Stomach (tissue), 9 donors: Measurements from ENCODE around the gene ZSCAN2. TPM values are rescaled to one million over a fixed set of nuclear protein-coding genes. Genes with fewer than 3 reads are reported as not detected.

Experiments used
- DNase-seq, 2 donors: peaks; one replicate each; pipeline versions ENCODE4 v3.0.0 to v3.0.0-alpha.2; 2013 to 2019
- H3K27ac ChIP-seq, 5 donors: fragments of 200-600 bp in 4 of 5; sonication (generic) in 4 of 5; one replicate each; pipeline ENCODE4 v1.5.1; 2013 to 2019; ENCODE audit warnings: mild to moderate bottlenecking in 1 of 5, moderate library complexity in 1 of 5
- H3K27me3 ChIP-seq, 3 donors: fragments of 200-600 bp; sonication (generic); one replicate each; pipeline ENCODE4 v1.5.1; 2017 to 2019; ENCODE audit warnings: mixed run types in 1 of 3
- H3K36me3 ChIP-seq, 4 donors: fragments of 200-600 bp; sonication (generic); 1 replicate in 3 of 4; 2 replicates in 1 of 4; pipeline ENCODE4 v1.5.1; 2016 to 2019
- H3K4me1 ChIP-seq, 4 donors: fragments of 200-600 bp; sonication (generic); one replicate each; pipeline ENCODE4 v1.5.1; 2016 to 2019
- H3K4me3 ChIP-seq, 4 donors: fragments of 200-600 bp; sonication (generic) in 3 of 4; one replicate each; pipeline ENCODE4 v1.5.1; 2016 to 2019; ENCODE audit warnings: mild to moderate bottlenecking in 1 of 4
- H3K9me3 ChIP-seq, 4 donors: fragments of 200-600 bp; sonication (generic); one replicate each; pipeline ENCODE4 v1.5.1; 2016 to 2019
- EP300 ChIP-seq: sonication (generic); formaldehyde crosslinking; IDR thresholded peaks from one replicate; pipeline ENCODE4 v1.6.1; 2017; ENCODE audit warnings: antibody characterized with exemption
- POLR2A ChIP-seq, 4 donors: fragments of 450-650 bp; IDR thresholded peaks; one replicate each; pipeline ENCODE4 v1.6.1; 2016; ENCODE audit warnings: antibody characterized with exemption in 4 of 4, control low read depth in 2 of 4, mild to moderate bottlenecking in 1 of 4, moderate library complexity in 1 of 4
- POLR2AphosphoS5 ChIP-seq, 3 donors: sonication (generic); formaldehyde crosslinking; IDR thresholded peaks; one replicate each; pipeline ENCODE4 v1.6.1; 2016; ENCODE audit warnings: antibody characterized with exemption in 3 of 3
- WGBS, 5 donors: extraction: QIAGEN DNeasy Blood & Tissue Kit in 3 of 5; methylation state at CpG; one replicate each; pipeline versions ENCODE4 v1.1.5 to v1.1.7; 2013 to 2018; 5-methylcytosine and 5-hydroxymethylcytosine counted together
- intact Hi-C: fragments of 100-400 bp; cut with DNase I; formaldehyde crosslinking; loops from one replicate; pipeline ENCODE4 v1.15.1; 2023; ENCODE audit warnings: low total_unique reads
- polyA plus RNA-seq, 3 donors: library from polyadenylated mRNA; stranded (reverse); fragments of 200-250 nt; gene quantifications; one replicate each; pipeline ENCODE4 v1.2.3, GENCODE V29; 2013
- total RNA-seq, 5 donors: library from RNA; depleted of rRNA; stranded (reverse); fragments of >200 nt; gene quantifications; one replicate each; pipeline versions ENCODE4 v1.1.0 to v1.2.3, GENCODE V29; 2014 to 2016
- TF ChIP-seq, protein P1 (sequence below), 7 experiments: fragments of 450-650 bp in 4 of 7; fragments of 200-600 bp in 3 of 7; sonication (generic) in 3 of 7; IDR thresholded peaks; one replicate each; pipeline ENCODE4 v1.5.1; 2016 to 2019; ENCODE audit warnings: antibody characterized with exemption in 7 of 7, control low read depth in 2 of 7, mild to moderate bottlenecking in 1 of 7
- donor health status: healthy with polysubstance abuse.
- donor health status: Bipolar disorder and iron deficiency.
- donor health status: healthy.

The ZSCAN2 gene
- total and polyA plus RNA-seq, 8 donors: 1.2 to 28.1 (median 6.6) TPM

DNA sequence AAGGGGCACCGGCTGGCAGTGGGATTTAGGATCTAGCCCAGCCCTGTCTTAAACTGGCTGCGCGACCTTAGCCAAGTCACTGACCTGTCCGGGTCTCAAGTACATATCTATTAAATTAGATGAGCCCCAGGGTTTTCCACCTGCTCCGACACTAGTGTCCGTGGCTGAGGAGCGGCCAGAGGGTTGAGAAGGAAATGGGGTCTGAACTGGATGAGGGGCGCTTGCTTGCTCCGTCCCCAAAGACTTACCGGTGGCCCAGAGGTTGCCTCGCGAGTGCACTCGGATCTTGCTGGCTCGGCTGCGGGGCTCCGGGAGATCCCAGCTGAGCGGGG, 56.9 kb downstream of the ZSCAN2 start:
- H3K9me3 ChIP-seq: no peaks in the 10 kb centered on the region
- peak overlapping the region; percentile 82 to 90 (median 87) for H3K27ac ChIP-seq
- H3K4me1 ChIP-seq: peaks cover 24 to 50% (median 41%) of the 10 kb centered on the region in 4 donors
- peaks cover 0 to under 1% (median under 1%) of the 10 kb centered on the region in 4 donors for H3K36me3 ChIP-seq
- TF ChIP-seq POLR2AphosphoS5 (IDR thresholded peaks at IDR 0.05): no peak
- TF ChIP-seq POLR2A (IDR thresholded peaks at IDR 0.05): no peak
- TF ChIP-seq, protein P1, sequence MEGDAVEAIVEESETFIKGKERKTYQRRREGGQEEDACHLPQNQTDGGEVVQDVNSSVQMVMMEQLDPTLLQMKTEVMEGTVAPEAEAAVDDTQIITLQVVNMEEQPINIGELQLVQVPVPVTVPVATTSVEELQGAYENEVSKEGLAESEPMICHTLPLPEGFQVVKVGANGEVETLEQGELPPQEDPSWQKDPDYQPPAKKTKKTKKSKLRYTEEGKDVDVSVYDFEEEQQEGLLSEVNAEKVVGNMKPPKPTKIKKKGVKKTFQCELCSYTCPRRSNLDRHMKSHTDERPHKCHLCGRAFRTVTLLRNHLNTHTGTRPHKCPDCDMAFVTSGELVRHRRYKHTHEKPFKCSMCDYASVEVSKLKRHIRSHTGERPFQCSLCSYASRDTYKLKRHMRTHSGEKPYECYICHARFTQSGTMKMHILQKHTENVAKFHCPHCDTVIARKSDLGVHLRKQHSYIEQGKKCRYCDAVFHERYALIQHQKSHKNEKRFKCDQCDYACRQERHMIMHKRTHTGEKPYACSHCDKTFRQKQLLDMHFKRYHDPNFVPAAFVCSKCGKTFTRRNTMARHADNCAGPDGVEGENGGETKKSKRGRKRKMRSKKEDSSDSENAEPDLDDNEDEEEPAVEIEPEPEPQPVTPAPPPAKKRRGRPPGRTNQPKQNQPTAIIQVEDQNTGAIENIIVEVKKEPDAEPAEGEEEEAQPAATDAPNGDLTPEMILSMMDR (IDR thresholded peaks at IDR 0.05): no peak
- TF ChIP-seq EP300: no peak
- no peak for DNase-seq
- no peaks in the 10 kb centered on the region for H3K27me3 ChIP-seq
- peak overlapping the region; percentile 52 to 73 (median 62) for H3K4me3 ChIP-seq
- 20 to 52% (median 22%) methylated on average over 6 to 17 of the region's 17 CpGs for WGBS, 5 donors
- intact Hi-C loops: loop anchor here (5.0 kb wide), 1 partner anchor 65 kb away; no protein-coding TSS in a partner anchor

DNA sequence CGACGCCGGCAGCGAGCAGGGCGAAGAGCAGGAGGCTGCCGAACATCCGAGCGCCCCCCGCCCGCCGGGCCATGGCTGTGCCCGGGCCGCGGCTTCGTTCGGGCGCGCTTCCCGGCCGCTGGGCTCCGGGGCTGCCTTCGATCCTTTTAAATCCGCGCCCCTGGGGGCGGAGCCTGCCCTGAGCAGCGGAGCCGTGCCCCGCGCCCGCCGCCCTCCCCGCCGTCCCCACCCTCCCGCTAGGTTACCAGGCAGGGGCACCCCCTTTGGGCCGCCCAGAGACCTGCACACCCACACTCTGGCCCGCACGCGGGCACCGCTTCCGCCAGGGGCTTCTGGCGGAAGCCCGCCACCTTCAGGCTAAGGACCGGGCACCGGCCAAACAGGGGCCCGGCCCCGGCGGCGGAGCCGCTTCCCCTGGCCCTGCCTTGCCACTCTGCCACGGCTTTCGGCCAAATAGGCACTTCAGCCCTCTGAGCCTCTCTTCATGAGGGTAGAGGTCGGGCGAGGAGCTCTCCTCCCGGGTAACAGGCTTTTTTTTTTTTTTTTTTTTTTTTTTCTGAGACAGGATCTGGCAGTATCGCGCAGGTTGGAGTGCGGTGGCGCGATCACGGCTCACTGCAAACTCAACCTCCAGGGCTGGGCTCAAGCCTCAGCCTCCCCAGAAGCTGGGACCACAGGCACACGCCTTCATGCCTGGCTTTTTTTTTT, 57.4 kb downstream of the ZSCAN2 start, which contains the start of gene NMB:
Gene NMB, minus strand, starts transcription at position 120 of the 708 bp plus-strand sequence. Its CDS starts 47 bp downstream, at position 73.
- Histone ChIP-seq H3K4me3 (peak within 1 kb of the TSS; percentile 52 to 73 (median 62)), H3K27ac (peak within 1 kb of the TSS; percentile 82 to 90 (median 87)), H3K4me1 (peaks cover 19 to 45% (median 36%) of the 10 kb centered on the region in 4 donors), H3K27me3 (no peaks in the 10 kb centered on the region), H3K9me3 (no peaks in the 10 kb centered on the region), H3K36me3 (no peaks in the 10 kb centered on the region)
- peak; percentile 82 to 95 for DNase-seq
- 0 to 2% (median 1%) methylated on average over 22 to 61 of the region's 61 CpGs for WGBS, 5 donors
- no peak for TF ChIP-seq EP300
- no peak for TF ChIP-seq POLR2A (IDR thresholded peaks at IDR 0.05)
- TF ChIP-seq, protein P1 (IDR thresholded peaks at IDR 0.05): peak in 5 of 7 experiments; percentile 20 to 80 (median 72)
- intact Hi-C loops: loop anchor here (5.0 kb wide), 1 partner anchor 66 kb away; no protein-coding TSS in a partner anchor

DNA sequence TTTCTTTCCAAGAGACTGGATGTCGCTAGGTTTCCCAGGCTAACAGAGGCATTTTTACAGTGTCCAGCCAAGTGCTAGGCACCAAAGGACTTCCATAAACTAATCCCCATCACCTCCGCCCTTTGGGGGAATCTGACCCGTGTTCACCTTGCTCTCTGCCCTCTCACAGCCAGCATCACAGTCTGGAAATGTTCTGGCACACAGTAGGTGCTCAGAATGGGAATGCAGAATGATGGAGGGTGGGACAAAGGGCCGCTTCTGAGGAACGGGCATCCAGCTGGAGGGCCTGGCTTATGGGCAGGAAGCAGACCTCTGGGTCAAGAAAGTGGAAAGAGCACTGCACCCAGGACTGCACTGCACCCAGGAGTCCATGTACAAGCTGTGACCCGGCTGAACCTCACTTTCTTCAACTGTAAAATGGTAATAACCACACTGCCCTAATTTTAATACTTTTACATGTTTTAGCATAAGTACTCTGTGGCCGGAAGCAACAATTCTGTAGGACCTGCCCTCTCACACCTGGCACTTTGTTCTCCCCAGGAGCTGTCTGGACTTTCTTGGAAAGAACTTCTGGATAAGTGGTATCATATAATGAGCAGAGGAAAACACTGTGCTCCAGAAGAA, 58.1 kb downstream of the ZSCAN2 start:
- TF ChIP-seq EP300: no peak
- H3K9me3 ChIP-seq: no peaks in the 10 kb centered on the region
- H3K27ac ChIP-seq: peak overlapping the region; percentile 82 to 90 (median 87)
- no peaks in the 10 kb centered on the region for H3K27me3 ChIP-seq
- peaks cover 15 to 39% (median 31%) of the 10 kb centered on the region in 4 donors for H3K4me1 ChIP-seq
- intact Hi-C loops: loop anchor here (5.0 kb wide), 1 partner anchor 67 kb away; no protein-coding TSS in a partner anchor
- WGBS, 5 donors: 37 to 52% (median 45%) methylated on average over 6 to 7 of the region's 7 CpGs
- H3K4me3 ChIP-seq: peak overlapping the region; percentile 52 to 73 (median 62)
- no peak for DNase-seq
- peaks cover 0 to 2% (median 0%) of the 10 kb centered on the region in 4 donors for H3K36me3 ChIP-seq

DNA sequence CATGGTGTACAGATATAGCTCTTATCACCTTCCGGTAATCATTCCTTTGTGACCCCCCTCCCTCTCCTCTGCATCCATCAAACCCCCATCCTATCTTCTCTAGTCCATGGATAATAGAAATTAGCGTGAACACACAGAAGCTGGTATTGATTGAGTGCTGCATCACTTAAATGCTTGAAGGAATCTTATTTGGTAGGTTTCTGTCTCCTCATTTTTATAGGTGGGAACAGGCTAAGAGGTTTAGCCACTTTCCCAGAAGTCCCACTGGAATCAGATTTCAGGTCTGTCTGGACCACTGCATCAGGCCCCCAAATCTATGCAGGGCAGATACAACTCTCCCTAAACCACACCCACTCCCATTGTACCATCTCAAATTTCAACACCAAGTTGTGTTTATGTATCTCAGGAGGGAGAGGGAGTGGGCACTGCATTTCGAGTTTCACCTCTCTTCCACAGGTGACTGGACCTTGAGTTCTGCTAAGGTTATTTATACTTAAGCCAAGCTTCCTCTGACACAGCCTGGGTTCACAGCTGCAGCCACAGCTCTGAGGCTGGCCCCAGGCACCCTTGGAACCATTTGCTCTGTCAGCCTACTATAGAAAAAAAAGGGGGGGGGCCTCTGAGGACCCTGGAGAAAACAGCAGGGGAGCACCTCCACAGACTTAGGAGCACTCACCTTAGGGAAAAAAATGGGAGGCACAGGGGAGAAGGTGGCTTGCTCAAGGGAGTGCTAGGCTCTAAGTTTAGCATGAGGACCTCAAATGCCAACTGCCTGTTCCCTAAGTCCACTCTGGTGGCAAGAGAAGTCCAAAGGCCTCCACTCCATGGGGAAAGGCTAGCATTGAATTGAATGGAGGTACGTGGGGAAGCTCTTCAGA, 59.3 kb downstream of the ZSCAN2 start:
- WGBS, 5 donors: 72 to 80% (median 79%) methylated on average over 4 of the region's 4 CpGs
- H3K4me1 ChIP-seq: peaks cover 9 to 33% (median 22%) of the 10 kb centered on the region in 4 donors
- no peaks in the 10 kb centered on the region for H3K27me3 ChIP-seq
- H3K36me3 ChIP-seq: peaks cover 0 to 15% (median 7%) of the 10 kb centered on the region in 4 donors
- no peak for TF ChIP-seq EP300
- TF ChIP-seq POLR2A (IDR thresholded peaks at IDR 0.05): no peak
- no peak for TF ChIP-seq POLR2AphosphoS5 (IDR thresholded peaks at IDR 0.05)
- TF ChIP-seq, protein P1 (IDR thresholded peaks at IDR 0.05): no peak
- no peaks in the 10 kb centered on the region for H3K9me3 ChIP-seq
- no peak overlapping the region for H3K27ac ChIP-seq
- DNase-seq: no peak
- intact Hi-C loops: loop anchor here (5.0 kb wide), 1 partner anchor 68 kb away; no protein-coding TSS in a partner anchor
- H3K4me3 ChIP-seq: no peak overlapping the region
